Progenitor cell of endocrine pancreas (in vitro differentiated cells): Measurements from ENCODE around the gene ZNF541. TPM values are rescaled to one million over a fixed set of nuclear protein-coding genes. Genes with fewer than 3 reads are reported as not detected.

Source experiments
- DNase-seq: peaks from one replicate; pipeline ENCODE4 v3.0.0; 2021; ENCODE audit warnings: low spot score; ENCODE audit not compliant: unreplicated experiment
- H3K27ac Mint-ChIP-seq: 2 replicates; pipeline ENCODE4 v1.8.0; 2021; ENCODE audit warnings: mild to moderate bottlenecking, moderate library complexity, mixed read lengths
- H3K27me3 Mint-ChIP-seq: 2 replicates; pipeline ENCODE4 v1.8.0; 2021; ENCODE audit warnings: mixed read lengths
- H3K36me3 Mint-ChIP-seq: 2 replicates; pipeline ENCODE4 v1.8.0; 2022; ENCODE audit warnings: mixed read lengths; ENCODE audit not compliant: insufficient read depth
- H3K4me1 Mint-ChIP-seq: 2 replicates; pipeline ENCODE4 v1.8.0; 2021; ENCODE audit warnings: low read depth, mixed read lengths
- H3K4me3 Mint-ChIP-seq: 2 replicates; pipeline ENCODE4 v1.8.0; 2021; ENCODE audit warnings: low read depth, mild to moderate bottlenecking, moderate library complexity, mixed read lengths
- H3K9me3 Mint-ChIP-seq: 2 replicates; pipeline ENCODE4 v1.8.0; 2021; ENCODE audit warnings: low read depth, mixed read lengths
- CTCF ChIP-seq: fragments of 200-600 bp; sonication (generic); IDR thresholded peaks from one replicate; pipeline ENCODE4 v1.5.0; 2021; ENCODE audit warnings: antibody characterized with exemption, mild to moderate bottlenecking; ENCODE audit not compliant: unreplicated experiment
- total RNA-seq: library from RNA; stranded (reverse); gene quantifications from 2 replicates; pipeline ENCODE4 v1.2.1, GENCODE V29; 2021

Gene ZNF541
- total RNA-seq, 1 donor from 2014 or later = not detected

- H3K27ac Mint-ChIP-seq = no peak overlapping the region
These were observed 42.3 kb upstream of the ZNF541 start for GRCh38 chr19:47615230-47615629.

GRCh38 chr19:47614559-47614958 is 41.6 kb upstream of the ZNF541 start:
- no peak for DNase-seq
- Mint-ChIP-seq H3K27me3 (no peaks in the 10 kb centered on the region), H3K4me1 (peaks cover 25% of the 10 kb centered on the region), H3K9me3 (no peaks in the 10 kb centered on the region), H3K4me3 (no peak overlapping the region), H3K36me3 (peaks cover 5% of the 10 kb centered on the region), H3K27ac (no peak overlapping the region)
- TF ChIP-seq CTCF = no peak

More at GRCh38 chr19:47615230-47615629, 42.3 kb upstream of the ZNF541 start:
- no peak for DNase-seq
- Mint-ChIP-seq H3K4me1 (peaks cover 30% of the 10 kb centered on the region), H3K27me3 (no peaks in the 10 kb centered on the region), H3K9me3 (no peaks in the 10 kb centered on the region), H3K36me3 (peaks cover 5% of the 10 kb centered on the region), H3K4me3 (no peak overlapping the region)
- no peak for TF ChIP-seq CTCF

GRCh38 chr19:47614021-47614295 is 41.0 kb upstream of the ZNF541 start:
- Mint-ChIP-seq H3K27me3 (no peaks in the 10 kb centered on the region), H3K36me3 (peaks cover 5% of the 10 kb centered on the region), H3K27ac (peak overlapping the region; percentile 74), H3K9me3 (no peaks in the 10 kb centered on the region), H3K4me3 (no peak overlapping the region), H3K4me1 (peaks cover 23% of the 10 kb centered on the region)
- TF ChIP-seq CTCF = no peak
- no peak for DNase-seq

GRCh38 chr19:47613165-47614020 is 40.4 kb upstream of the ZNF541 start:
- Mint-ChIP-seq H3K36me3 (peaks cover 5% of the 10 kb centered on the region), H3K27ac (peak overlapping the region; percentile 74), H3K27me3 (no peaks in the 10 kb centered on the region), H3K4me1 (peaks cover 23% of the 10 kb centered on the region), H3K4me3 (no peak overlapping the region), H3K9me3 (no peaks in the 10 kb centered on the region)
- TF ChIP-seq CTCF = no peak
- DNase-seq = no peak

- H3K27ac Mint-ChIP-seq = peak overlapping the region; percentile 84
- no peaks in the 10 kb centered on the region for H3K27me3 Mint-ChIP-seq
- TF ChIP-seq CTCF = no peak
- peaks cover 5% of the 10 kb centered on the region for H3K36me3 Mint-ChIP-seq
- peak overlapping the region; percentile 91 for H3K4me3 Mint-ChIP-seq
- H3K9me3 Mint-ChIP-seq = no peaks in the 10 kb centered on the region
- peaks cover 23% of the 10 kb centered on the region for H3K4me1 Mint-ChIP-seq
- no peak for DNase-seq
These were observed 38.0 kb upstream of the ZNF541 start for GRCh38 chr19:47610902-47611301.
